Measurements from ENCODE around the gene MICAL2.

DNA sequence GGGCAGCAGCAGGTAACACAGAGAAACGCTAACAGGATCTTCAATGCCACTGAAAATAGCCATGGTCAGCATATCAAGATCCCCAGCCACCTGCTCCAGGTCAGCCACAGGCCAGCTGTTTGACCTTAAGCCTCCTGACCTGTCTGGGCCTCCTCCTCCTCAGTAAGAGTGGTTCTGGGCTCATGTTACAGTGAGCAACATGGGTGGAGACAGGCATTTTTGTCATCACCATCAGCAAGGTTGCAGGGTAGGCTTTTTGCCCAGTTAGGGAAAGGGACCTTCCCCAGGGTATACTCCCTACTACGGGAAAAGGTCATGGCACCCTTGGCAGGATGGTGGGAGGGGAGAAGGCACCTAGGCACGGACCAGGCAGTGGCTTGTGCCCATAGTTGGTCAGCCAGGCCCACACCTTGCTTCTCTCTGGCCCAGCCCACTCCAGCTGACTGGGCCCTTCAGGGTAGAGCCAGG lies 135.2 kb downstream of the MICAL2 start:
- TF ChIP-seq, protein P1, sequence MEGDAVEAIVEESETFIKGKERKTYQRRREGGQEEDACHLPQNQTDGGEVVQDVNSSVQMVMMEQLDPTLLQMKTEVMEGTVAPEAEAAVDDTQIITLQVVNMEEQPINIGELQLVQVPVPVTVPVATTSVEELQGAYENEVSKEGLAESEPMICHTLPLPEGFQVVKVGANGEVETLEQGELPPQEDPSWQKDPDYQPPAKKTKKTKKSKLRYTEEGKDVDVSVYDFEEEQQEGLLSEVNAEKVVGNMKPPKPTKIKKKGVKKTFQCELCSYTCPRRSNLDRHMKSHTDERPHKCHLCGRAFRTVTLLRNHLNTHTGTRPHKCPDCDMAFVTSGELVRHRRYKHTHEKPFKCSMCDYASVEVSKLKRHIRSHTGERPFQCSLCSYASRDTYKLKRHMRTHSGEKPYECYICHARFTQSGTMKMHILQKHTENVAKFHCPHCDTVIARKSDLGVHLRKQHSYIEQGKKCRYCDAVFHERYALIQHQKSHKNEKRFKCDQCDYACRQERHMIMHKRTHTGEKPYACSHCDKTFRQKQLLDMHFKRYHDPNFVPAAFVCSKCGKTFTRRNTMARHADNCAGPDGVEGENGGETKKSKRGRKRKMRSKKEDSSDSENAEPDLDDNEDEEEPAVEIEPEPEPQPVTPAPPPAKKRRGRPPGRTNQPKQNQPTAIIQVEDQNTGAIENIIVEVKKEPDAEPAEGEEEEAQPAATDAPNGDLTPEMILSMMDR (IDR thresholded peaks at IDR 0.05 in 4 of 5, conservative IDR thresholded peaks at IDR 0.05 in 1 of 5): no peak
- TF ChIP-seq POLR2A (IDR thresholded peaks at IDR 0.05): no peak

All from gastrocnemius medialis (tissue), 4 donors.